ENCODE measurements around the gene TRANK1.

TRANK1 gene

GRCh38 chr3:36796881-36797280 lies 148.0 kb downstream of the TRANK1 start:
- DNase-seq (no peak), ATAC-seq (replicated peaks) (no peak)
- Mint-ChIP-seq H3K27me3 (peaks cover 22 to 24% of the 10 kb centered on the region in 2 donors), H3K4me3 (no peak overlapping the region), H3K27ac (no peak overlapping the region), H3K4me1 (ENCODE audit: low read depth in 2 of 2) (no peaks in the 10 kb centered on the region), H3K36me3 (ENCODE audit: insufficient read depth) (no peaks in the 10 kb centered on the region), H3K9me3 (no peaks in the 10 kb centered on the region)

GRCh38 chr3:36796161-36796560 lies 148.7 kb downstream of the TRANK1 start:
- Mint-ChIP-seq H3K4me1 (ENCODE audit: low read depth in 2 of 2) (no peaks in the 10 kb centered on the region), H3K27ac (no peak overlapping the region), H3K9me3 (no peaks in the 10 kb centered on the region), H3K36me3 (ENCODE audit: insufficient read depth) (no peaks in the 10 kb centered on the region), H3K27me3 (peaks cover 23 to 24% of the 10 kb centered on the region in 2 donors), H3K4me3 (no peak overlapping the region)
- DNase-seq: no peak
- no peak for ATAC-seq (replicated peaks)

GRCh38 chr3:36795622-36796021 lies 149.2 kb downstream of the TRANK1 start:
- Mint-ChIP-seq H3K27ac (no peak overlapping the region), H3K4me1 (ENCODE audit: low read depth in 2 of 2) (no peaks in the 10 kb centered on the region), H3K9me3 (no peaks in the 10 kb centered on the region), H3K36me3 (ENCODE audit: insufficient read depth) (no peaks in the 10 kb centered on the region), H3K27me3 (peaks cover 22 to 24% of the 10 kb centered on the region in 2 donors), H3K4me3 (no peak overlapping the region)
- ATAC-seq (replicated peaks) (no peak), DNase-seq (no peak)

- no peaks in the 10 kb centered on the region for H3K4me1 Mint-ChIP-seq (ENCODE audit: low read depth in 2 of 2)
- peaks cover 17 to 23% of the 10 kb centered on the region in 2 donors for H3K27me3 Mint-ChIP-seq
- no peaks in the 10 kb centered on the region for H3K36me3 Mint-ChIP-seq (ENCODE audit: insufficient read depth)
- no peaks in the 10 kb centered on the region for H3K9me3 Mint-ChIP-seq
- no peak overlapping the region for H3K4me3 Mint-ChIP-seq
- no peak overlapping the region for H3K27ac Mint-ChIP-seq
- ATAC-seq (replicated peaks): no peak
- no peak for DNase-seq
Observed at GRCh38 chr3:36792342-36792741, 152.5 kb downstream of the TRANK1 start.

GRCh38 chr3:36790765-36791164 lies 154.1 kb downstream of the TRANK1 start:
- Mint-ChIP-seq H3K9me3 (no peaks in the 10 kb centered on the region), H3K36me3 (ENCODE audit: insufficient read depth) (no peaks in the 10 kb centered on the region), H3K27ac (no peak overlapping the region), H3K27me3 (peaks cover 17 to 23% of the 10 kb centered on the region in 2 donors), H3K4me3 (no peak overlapping the region), H3K4me1 (ENCODE audit: low read depth in 2 of 2) (no peaks in the 10 kb centered on the region)
- ATAC-seq (replicated peaks): no peak
- DNase-seq: no peak

- Mint-ChIP-seq H3K36me3 (ENCODE audit: insufficient read depth) (no peaks in the 10 kb centered on the region), H3K9me3 (no peaks in the 10 kb centered on the region), H3K27me3 (peaks cover 21 to 29% of the 10 kb centered on the region in 2 donors), H3K4me3 (no peak overlapping the region), H3K4me1 (ENCODE audit: low read depth in 2 of 2) (no peaks in the 10 kb centered on the region), H3K27ac (no peak overlapping the region)
- no peak for ATAC-seq (replicated peaks)
- DNase-seq: no peak
Observed at GRCh38 chr3:36786921-36787890, 157.6 kb downstream of the TRANK1 start.

- ATAC-seq (replicated peaks): no peak
- Mint-ChIP-seq H3K4me3 (no peak overlapping the region), H3K27ac (no peak overlapping the region), H3K27me3 (peaks cover 6 to 13% of the 10 kb centered on the region in 2 donors), H3K36me3 (ENCODE audit: insufficient read depth) (no peaks in the 10 kb centered on the region), H3K4me1 (ENCODE audit: low read depth in 2 of 2) (no peaks in the 10 kb centered on the region), H3K9me3 (no peaks in the 10 kb centered on the region)
- DNase-seq: no peak
Observed at GRCh38 chr3:36784138-36784635, 160.7 kb downstream of the TRANK1 start.

- DNase-seq: no peak
- no peak overlapping the region for H3K27ac Mint-ChIP-seq
- no peak for ATAC-seq (replicated peaks)
- no peaks in the 10 kb centered on the region for H3K9me3 Mint-ChIP-seq
- peaks cover 6 to 11% of the 10 kb centered on the region in 2 donors for H3K27me3 Mint-ChIP-seq
- no peak overlapping the region for H3K4me3 Mint-ChIP-seq
- no peaks in the 10 kb centered on the region for H3K4me1 Mint-ChIP-seq (ENCODE audit: low read depth in 2 of 2)
- no peaks in the 10 kb centered on the region for H3K36me3 Mint-ChIP-seq (ENCODE audit: insufficient read depth)
Observed at GRCh38 chr3:36777424-36778218, 167.2 kb downstream of the TRANK1 start.

All from effector memory CD8-positive, alpha-beta T cell (primary cell).